SU-DHL-6 (cell line): ENCODE measurements around the gene BANF2.

ENCODE experiments used
- H2AFZ ChIP-seq: fragments of 200-600 bp; sonication (generic); 2 replicates; pipeline ENCODE4 v1.6.1; 2014; ENCODE audit warnings: low read depth, mild to moderate bottlenecking, moderate library complexity, mixed read lengths, antibody characterized with exemption, low read length; ENCODE audit not compliant: severe bottlenecking
- H3F3A ChIP-seq: fragments of 200-600 bp; shearing (Covaris generic); 2 replicates; pipeline ENCODE4 v1.6.0; 2016; ENCODE audit warnings: antibody characterized with exemption, mild to moderate bottlenecking; ENCODE audit not compliant: insufficient read depth
- H3K27ac ChIP-seq: fragments of 200-600 bp; sonication (generic); 2 replicates; pipeline ENCODE4 v1.5.1; 2016; ENCODE audit warnings: low read depth, mild to moderate bottlenecking, low read length, moderate library complexity, mixed read lengths
- H3K27me3 ChIP-seq: fragments of 200-600 bp; sonication (generic), shearing (Covaris generic); 2 replicates; pipeline ENCODE4 v1.6.0; 2014; ENCODE audit warnings: mild to moderate bottlenecking, low read length
- H3K36me3 ChIP-seq: fragments of 200-600 bp; sonication (generic); 2 replicates; pipeline ENCODE4 v1.6.1; 2014; ENCODE audit warnings: mild to moderate bottlenecking, low read length, mixed read lengths
- H3K4me2 ChIP-seq: fragments of 300-600, 200-600 bp; shearing (Covaris generic), sonication (generic); 2 replicates; pipeline ENCODE4 v1.6.0; 2014; ENCODE audit warnings: low read length, low read depth, mild to moderate bottlenecking; ENCODE audit not compliant: poor library complexity, severe bottlenecking
- H3K4me3 ChIP-seq: fragments of 200-600 bp; sonication (generic); 2 replicates; pipeline ENCODE4 v1.5.1; 2014; ENCODE audit warnings: antibody characterized with exemption, low read length, mild to moderate bottlenecking, mixed read lengths; ENCODE audit not compliant: insufficient read depth, poor library complexity, severe bottlenecking
- H3K79me2 ChIP-seq: fragments of 200-600 bp; sonication (generic); 2 replicates; pipeline ENCODE4 v1.6.1; 2014; ENCODE audit warnings: mild to moderate bottlenecking, low read length, moderate library complexity; ENCODE audit not compliant: insufficient read depth
- H3K9ac ChIP-seq: fragments of 200-600 bp; sonication (generic); 2 replicates; pipeline ENCODE4 v1.7.0; 2014; ENCODE audit warnings: mild to moderate bottlenecking, low read length
- H3K9me2 ChIP-seq: fragments of 200-600 bp; sonication (generic); replicated peaks from 2 replicates; pipeline ENCODE4 v1.6.1; 2014; ENCODE audit warnings: low read length; ENCODE audit not compliant: insufficient read depth
- H3K9me3 ChIP-seq: fragments of 200-600 bp; sonication (generic); 2 replicates; pipeline ENCODE4 v1.6.1; 2014; ENCODE audit warnings: low read length, mixed read lengths; ENCODE audit not compliant: insufficient read depth
- H4K20me1 ChIP-seq: fragments of 200-600 bp; sonication (generic); 2 replicates; pipeline ENCODE4 v1.6.1; 2014; ENCODE audit warnings: low read depth, mild to moderate bottlenecking, antibody characterized with exemption, low read length, moderate library complexity, mixed read lengths
- EZH2phosphoT487 ChIP-seq: fragments of 200-600 bp; sonication (generic), shearing (Covaris generic); conservative IDR thresholded peaks from 2 replicates; pipeline ENCODE4 v1.6.1; 2018; ENCODE audit warnings: mild to moderate bottlenecking, antibody characterized with exemption, low read length, moderate library complexity, mixed read lengths
- TF ChIP-seq, protein P1 (sequence below): fragments of 200-600 bp; sonication (generic); IDR thresholded peaks from one replicate; pipeline ENCODE4 v1.5.1; 2017; ENCODE audit warnings: antibody characterized with exemption, mild to moderate bottlenecking, low read length, moderate library complexity; ENCODE audit not compliant: insufficient read depth, poor library complexity, severe bottlenecking

The BANF2 gene

DNA sequence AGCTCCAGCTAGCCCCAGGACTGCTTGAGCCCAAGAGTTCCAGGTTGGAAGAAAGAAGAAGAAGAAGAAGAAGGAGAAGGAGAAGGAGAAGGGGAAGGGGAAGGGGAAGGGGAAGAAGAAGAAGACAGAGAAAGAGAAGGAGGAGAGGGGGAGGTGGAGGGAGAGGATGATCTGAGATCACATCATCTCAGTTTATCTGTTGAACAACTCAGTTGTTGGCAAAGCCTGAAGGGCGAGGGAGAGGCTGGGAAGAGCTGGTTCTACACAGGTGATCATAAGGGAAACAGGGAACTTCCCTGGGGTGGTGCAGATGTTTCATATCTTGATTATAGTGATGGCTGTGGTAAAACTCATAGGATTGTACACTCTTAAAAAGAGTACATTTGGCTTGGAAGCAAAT is 14.6 kb upstream of the BANF2 start:
- H3F3A ChIP-seq = no peaks in the 10 kb centered on the region
- H3K79me2 ChIP-seq = 0 out of 2 replicates have a peak, but pooled peaks cover under 1% of the 10 kb centered on the region
- no peak overlapping the region for H3K4me3 ChIP-seq
- no peaks in the 10 kb centered on the region for H3K9me3 ChIP-seq
- H3K9me2 ChIP-seq = no peaks in the 10 kb centered on the region
- H3K36me3 ChIP-seq = no peaks in the 10 kb centered on the region
- no peaks in the 10 kb centered on the region for H3K27me3 ChIP-seq
- no peak overlapping the region for H3K9ac ChIP-seq
- H3K27ac ChIP-seq = no peak overlapping the region
- TF ChIP-seq, protein P1, sequence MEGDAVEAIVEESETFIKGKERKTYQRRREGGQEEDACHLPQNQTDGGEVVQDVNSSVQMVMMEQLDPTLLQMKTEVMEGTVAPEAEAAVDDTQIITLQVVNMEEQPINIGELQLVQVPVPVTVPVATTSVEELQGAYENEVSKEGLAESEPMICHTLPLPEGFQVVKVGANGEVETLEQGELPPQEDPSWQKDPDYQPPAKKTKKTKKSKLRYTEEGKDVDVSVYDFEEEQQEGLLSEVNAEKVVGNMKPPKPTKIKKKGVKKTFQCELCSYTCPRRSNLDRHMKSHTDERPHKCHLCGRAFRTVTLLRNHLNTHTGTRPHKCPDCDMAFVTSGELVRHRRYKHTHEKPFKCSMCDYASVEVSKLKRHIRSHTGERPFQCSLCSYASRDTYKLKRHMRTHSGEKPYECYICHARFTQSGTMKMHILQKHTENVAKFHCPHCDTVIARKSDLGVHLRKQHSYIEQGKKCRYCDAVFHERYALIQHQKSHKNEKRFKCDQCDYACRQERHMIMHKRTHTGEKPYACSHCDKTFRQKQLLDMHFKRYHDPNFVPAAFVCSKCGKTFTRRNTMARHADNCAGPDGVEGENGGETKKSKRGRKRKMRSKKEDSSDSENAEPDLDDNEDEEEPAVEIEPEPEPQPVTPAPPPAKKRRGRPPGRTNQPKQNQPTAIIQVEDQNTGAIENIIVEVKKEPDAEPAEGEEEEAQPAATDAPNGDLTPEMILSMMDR = no peak
- TF ChIP-seq EZH2phosphoT487 = no peak
- H4K20me1 ChIP-seq = no peaks in the 10 kb centered on the region
- H2AFZ ChIP-seq = no peak overlapping the region
- H3K4me2 ChIP-seq = no peak overlapping the region

DNA sequence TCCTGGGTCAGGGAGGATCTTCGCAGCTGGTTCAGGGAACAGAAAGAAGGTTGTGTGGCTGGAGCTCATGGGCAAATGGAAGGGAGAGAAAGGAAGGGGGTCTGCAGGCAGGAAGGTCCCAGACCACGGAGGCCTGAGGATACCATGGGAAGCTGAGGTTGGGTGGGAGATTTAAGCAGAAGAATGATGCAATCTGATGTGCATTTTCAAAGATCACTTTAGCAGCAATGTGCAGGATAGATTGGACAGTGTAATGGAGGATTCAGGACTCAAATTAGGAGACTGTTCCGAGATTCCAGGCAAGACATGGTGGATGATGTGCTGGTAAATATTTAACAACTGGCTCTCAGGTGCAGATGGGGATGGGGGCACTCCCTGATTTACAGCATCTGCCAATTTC is 12.0 kb upstream of the BANF2 start:
- H3K27me3 ChIP-seq = no peaks in the 10 kb centered on the region
- no peaks in the 10 kb centered on the region for H3K79me2 ChIP-seq
- H3K4me2 ChIP-seq = no peak overlapping the region
- no peaks in the 10 kb centered on the region for H3K36me3 ChIP-seq
- no peak overlapping the region for H3K27ac ChIP-seq
- H3K4me3 ChIP-seq = no peak overlapping the region
- H3K9ac ChIP-seq = no peak overlapping the region
- no peaks in the 10 kb centered on the region for H3K9me3 ChIP-seq
- no peak for TF ChIP-seq EZH2phosphoT487
- TF ChIP-seq, protein P1 = no peak
- no peaks in the 10 kb centered on the region for H4K20me1 ChIP-seq
- no peaks in the 10 kb centered on the region for H3F3A ChIP-seq
- H3K9me2 ChIP-seq = no peaks in the 10 kb centered on the region
- no peak overlapping the region for H2AFZ ChIP-seq

DNA sequence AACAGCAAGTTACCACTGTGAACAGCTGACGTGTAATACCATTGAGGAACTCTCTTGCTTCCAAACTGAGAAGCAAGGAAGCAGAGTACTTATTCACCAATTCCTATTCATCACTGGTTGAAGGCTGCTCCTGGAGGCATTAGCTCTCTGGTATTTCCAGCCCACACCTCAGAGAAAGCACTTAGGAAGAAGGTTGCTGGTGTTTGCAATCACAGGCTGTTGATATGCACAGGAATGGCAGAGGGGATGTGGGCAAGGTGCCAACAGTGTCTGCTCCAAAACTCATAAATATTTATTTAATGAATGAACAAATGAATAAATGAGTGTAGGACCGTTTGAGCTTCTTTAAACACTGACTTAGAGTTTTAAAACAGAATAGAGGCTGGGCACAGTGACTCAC is 10.8 kb upstream of the BANF2 start:
- no peaks in the 10 kb centered on the region for H4K20me1 ChIP-seq
- H3K4me2 ChIP-seq = no peak overlapping the region
- H3K79me2 ChIP-seq = no peaks in the 10 kb centered on the region
- H3F3A ChIP-seq = no peaks in the 10 kb centered on the region
- no peaks in the 10 kb centered on the region for H3K27me3 ChIP-seq
- no peaks in the 10 kb centered on the region for H3K9me2 ChIP-seq
- no peaks in the 10 kb centered on the region for H3K36me3 ChIP-seq
- H3K27ac ChIP-seq = no peak overlapping the region
- H3K4me3 ChIP-seq = no peak overlapping the region
- no peak overlapping the region for H3K9ac ChIP-seq
- TF ChIP-seq, protein P1 = no peak
- no peak for TF ChIP-seq EZH2phosphoT487
- H3K9me3 ChIP-seq = no peaks in the 10 kb centered on the region
- H2AFZ ChIP-seq = no peak overlapping the region

DNA sequence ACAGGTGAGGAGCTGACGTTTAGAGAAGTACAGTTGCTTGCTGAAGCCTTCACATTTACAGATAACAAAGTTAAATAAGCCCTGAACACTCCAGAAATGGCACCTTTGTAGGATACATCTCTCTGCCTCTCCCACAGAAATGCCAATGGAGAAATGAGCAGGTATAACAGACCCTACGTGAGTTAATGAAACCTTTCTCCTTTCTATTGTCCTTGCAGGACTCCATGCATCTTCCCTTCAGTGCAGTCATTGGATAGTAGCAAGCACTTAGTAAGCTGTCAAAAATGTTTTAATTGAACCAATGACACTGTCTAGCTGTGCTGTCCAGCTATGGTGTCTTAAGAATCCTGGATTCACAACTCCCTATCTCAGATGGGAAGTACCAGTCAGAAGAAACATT is 9.6 kb upstream of the BANF2 start:
- Histone ChIP-seq H3K27ac (no peak overlapping the region), H3K4me3 (no peak overlapping the region), H3K9me3 (no peaks in the 10 kb centered on the region), H3K9me2 (no peaks in the 10 kb centered on the region), H3K79me2 (no peaks in the 10 kb centered on the region), H3F3A (no peaks in the 10 kb centered on the region), H3K9ac (no peak overlapping the region), H2AFZ (no peak overlapping the region), H3K36me3 (no peaks in the 10 kb centered on the region), H3K4me2 (no peak overlapping the region), H3K27me3 (no peaks in the 10 kb centered on the region), H4K20me1 (no peaks in the 10 kb centered on the region)
- TF ChIP-seq, protein P1 = no peak
- TF ChIP-seq EZH2phosphoT487 = no peak
